NOMO-1 treated with dmso at 0.1 percent for 144 hours (cell line): ENCODE data around the gene EXOSC7.
"Not testable (repeated sequence)": the region's sequence is repeated elsewhere in the genome, so short reads cannot be mapped to it uniquely, and the experiment has no call there.

Source experiments
- DNase-seq: peaks from one replicate; lab custom pipeline; 2025; ENCODE audit not compliant: unreplicated experiment; lab: John Stamatoyannopoulos, UW

Gene EXOSC7

GRCh38 chr3:44976002-44976815 is at the start of gene EXOSC7, which contains the start of gene ZDHHC3:
Gene EXOSC7 (plus strand): TSS chr3:44976244. CDS start chr3:44976278, 34 bp downstream.
Gene ZDHHC3 (minus strand): TSS chr3:44976174. CDS start chr3:44959436, 16,738 bp downstream.
- peak; percentile 69 for DNase-seq

GRCh38 chr3:44926921-44927320 is 49.1 kb upstream of the EXOSC7 start:
- no peak for DNase-seq

- no peak for DNase-seq
These were observed 48.7 kb upstream of the EXOSC7 start for GRCh38 chr3:44927371-44927770.

GRCh38 chr3:44929782-44930181 is 46.3 kb upstream of the EXOSC7 start:
- no peak for DNase-seq

- DNase-seq = no peak
These were observed 45.1 kb upstream of the EXOSC7 start for GRCh38 chr3:44930911-44931310.

GRCh38 chr3:44931791-44932190 is 44.3 kb upstream of the EXOSC7 start:
- no peak for DNase-seq

- DNase-seq = no peak
These were observed 43.8 kb upstream of the EXOSC7 start for GRCh38 chr3:44932271-44932670.

GRCh38 chr3:44932986-44933944 is 42.8 kb upstream of the EXOSC7 start:
- no peak for DNase-seq

- no peak for DNase-seq
These were observed 36.4 kb upstream of the EXOSC7 start for GRCh38 chr3:44939581-44940036.

- DNase-seq = no peak
These were observed 33.7 kb upstream of the EXOSC7 start for GRCh38 chr3:44942202-44942921.

- no peak for DNase-seq
These were observed 27.8 kb upstream of the EXOSC7 start for GRCh38 chr3:44948239-44948638.

- not testable (repeated sequence) for DNase-seq
These were observed 26.3 kb upstream of the EXOSC7 start for GRCh38 chr3:44949770-44950169.

- DNase-seq = no peak
These were observed 25.7 kb upstream of the EXOSC7 start for GRCh38 chr3:44950275-44950734.

GRCh38 chr3:44952689-44953088 is 23.4 kb upstream of the EXOSC7 start:
- DNase-seq = no peak

GRCh38 chr3:44954304-44954703 is 21.7 kb upstream of the EXOSC7 start:
- DNase-seq = no peak

- DNase-seq = peak; percentile 80
These were observed 21.1 kb upstream of the EXOSC7 start for GRCh38 chr3:44954962-44955361.

GRCh38 chr3:44955917-44956316 is 20.1 kb upstream of the EXOSC7 start:
- DNase-seq = no peak

GRCh38 chr3:44957986-44958385 is 18.1 kb upstream of the EXOSC7 start:
- DNase-seq = no peak

GRCh38 chr3:44958386-44958785 is 17.7 kb upstream of the EXOSC7 start:
- no peak for DNase-seq

GRCh38 chr3:44960387-44961026 is 15.5 kb upstream of the EXOSC7 start:
- no peak for DNase-seq
